ENCODE measurements around the gene HSD11B1L.

Gene HSD11B1L

GRCh38 chr19:5719961-5720790 is 39.3 kb downstream of the HSD11B1L start, which contains the start of the genes CATSPERD and LONP1 (continued):
- TF ChIP-seq ZNF132 (tag by site-specific recombination; IDR thresholded peaks at IDR 0.05; ENCODE audit: borderline replicate concordance) (no peak), TCF7L2 (IDR thresholded peaks at IDR 0.05; ENCODE audit: borderline replicate concordance, low read depth, low read length) (no peak), ZNF174 (tag by site-specific recombination; IDR thresholded peaks at IDR 0.05) (no peak), ZNF629 (tag by site-specific recombination; IDR thresholded peaks at IDR 0.05) (peak; percentile 91), ZNF366 (tag by site-specific recombination; conservative IDR thresholded peaks at IDR 0.05) (no peak), ZNF266 (tag by site-specific recombination; IDR thresholded peaks at IDR 0.05; ENCODE audit: low read depth) (no peak), ZNF624 (tag by site-specific recombination; IDR thresholded peaks at IDR 0.05) (no peak), SP2 (tag by site-specific recombination; IDR thresholded peaks at IDR 0.05) (peak; percentile 90), ZNF544 (tag by site-specific recombination; IDR thresholded peaks at IDR 0.05) (no peak), ZNF473 (tag by site-specific recombination; IDR thresholded peaks at IDR 0.05) (no peak), ZNF292 (tag by site-specific recombination; IDR thresholded peaks at IDR 0.05; ENCODE audit: borderline replicate concordance, low read depth) (no peak), ZNF155 (tag by site-specific recombination; IDR thresholded peaks at IDR 0.05) (no peak), ZNF416 (tag by site-specific recombination; IDR thresholded peaks at IDR 0.05) (no peak), GLI4 (tag by site-specific recombination; IDR thresholded peaks at IDR 0.05) (no peak), ZNF596 (tag by site-specific recombination; IDR thresholded peaks at IDR 0.05) (no peak), ZSCAN18 (tag by site-specific recombination; IDR thresholded peaks at IDR 0.05) (no peak), ZBTB7A (tag by site-specific recombination; IDR thresholded peaks at IDR 0.05; ENCODE audit: low read depth) (no peak), ZBTB1 (tag by site-specific recombination; IDR thresholded peaks at IDR 0.05) (no peak), IKZF3 (tag by site-specific recombination; IDR thresholded peaks at IDR 0.05) (no peak), ZNF843 (tag by site-specific recombination; IDR thresholded peaks at IDR 0.05) (peak; percentile 41; the same call in 1 of the 2 replicates), ZNF133 (tag by site-specific recombination; IDR thresholded peaks at IDR 0.05) (no peak), ZNF24 (tag by site-specific recombination; IDR thresholded peaks at IDR 0.05) (peak; percentile 45; the same call in 1 of the 2 replicates), ZNF639 (tag by site-specific recombination; IDR thresholded peaks at IDR 0.05) (0 out of 2 replicates have a peak, but pooled peaks have one; percentile 34), ZNF324 (tag by site-specific recombination; IDR thresholded peaks at IDR 0.05) (no peak), ZNF23 (tag by site-specific recombination; IDR thresholded peaks at IDR 0.05; ENCODE audit: borderline replicate concordance) (no peak), ZSCAN16 (tag by site-specific recombination; IDR thresholded peaks at IDR 0.05) (no peak), PRDM2 (tag by site-specific recombination; IDR thresholded peaks at IDR 0.05; ENCODE audit: borderline replicate concordance) (no peak), ZNF580 (tag by site-specific recombination; IDR thresholded peaks at IDR 0.05) (peak; percentile 97), BCL11B (tag by site-specific recombination; IDR thresholded peaks at IDR 0.05; ENCODE audit: low read depth) (no peak)
